Stimulated activated naive CD8-positive, alpha-beta T cell treated with anti-CD3 and anti-CD28 coated beads, Interleukin-15, amount 100 ng/mL, for 72 hours (primary cell): ENCODE data around the gene OR10A5.
"Not testable (repeated sequence)": the region's sequence is repeated elsewhere in the genome, so short reads cannot be mapped to it uniquely, and the experiment has no call there.

Experiments used
- ATAC-seq: fragments of 150-1000 bp; cut with Tn5 transposase; 2 replicates; pipeline ENCODE4 v1.10.0; 2021; ENCODE audit warnings: mild to moderate bottlenecking, moderate library complexity
- DNase-seq, 2 donors: peaks; one replicate each; pipeline ENCODE4 v3.0.0; 2021 to 2022
- H3K27ac Mint-ChIP-seq, 2 donors: one replicate each; pipeline ENCODE4 v1.8.0; 2022; ENCODE audit warnings: mild to moderate bottlenecking in 2 of 2, mixed read lengths in 2 of 2, moderate library complexity in 2 of 2
- H3K27me3 Mint-ChIP-seq: one replicate; pipeline ENCODE4 v1.8.0; 2022; ENCODE audit warnings: mixed read lengths
- H3K4me1 Mint-ChIP-seq: one replicate; pipeline ENCODE4 v1.8.0; 2022; ENCODE audit warnings: mild to moderate bottlenecking, mixed read lengths
- H3K4me3 Mint-ChIP-seq, 2 donors: one replicate each; pipeline ENCODE4 v1.8.0; 2022; ENCODE audit warnings: mild to moderate bottlenecking in 2 of 2, mixed read lengths in 2 of 2, moderate library complexity in 1 of 2
- H3K9me3 Mint-ChIP-seq, 2 donors: one replicate each; pipeline ENCODE4 v1.8.0; 2022; ENCODE audit warnings: mixed read lengths in 2 of 2

Gene OR10A5

DNA sequence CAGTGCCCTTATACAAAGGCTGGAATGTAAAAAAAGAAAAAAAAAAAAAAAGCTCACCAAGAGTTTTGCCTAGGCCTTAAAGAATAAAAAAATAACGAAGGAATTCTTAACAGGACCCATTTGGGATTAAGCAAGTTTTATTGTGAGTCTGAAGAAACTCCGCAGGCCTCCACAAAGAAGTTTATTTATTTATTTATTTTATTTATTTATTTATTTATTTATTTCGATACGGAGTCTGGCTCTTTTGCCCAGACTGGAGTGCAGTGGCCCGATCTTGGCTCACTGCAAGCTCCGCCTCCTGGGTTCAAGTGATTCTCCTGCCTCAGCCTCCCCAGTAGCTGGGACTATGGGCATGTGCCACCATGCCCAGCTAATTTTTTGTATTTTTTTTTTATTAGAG lies 9.3 kb downstream of the OR10A5 start:
- H3K4me3 Mint-ChIP-seq, ATAC-seq, H3K4me1 Mint-ChIP-seq, DNase-seq, H3K27ac Mint-ChIP-seq: not testable (repeated sequence)
- Mint-ChIP-seq H3K9me3 (peaks cover 22 to 33% of the 10 kb centered on the region in 2 donors), H3K27me3 (peaks cover 11% of the 10 kb centered on the region)

DNA sequence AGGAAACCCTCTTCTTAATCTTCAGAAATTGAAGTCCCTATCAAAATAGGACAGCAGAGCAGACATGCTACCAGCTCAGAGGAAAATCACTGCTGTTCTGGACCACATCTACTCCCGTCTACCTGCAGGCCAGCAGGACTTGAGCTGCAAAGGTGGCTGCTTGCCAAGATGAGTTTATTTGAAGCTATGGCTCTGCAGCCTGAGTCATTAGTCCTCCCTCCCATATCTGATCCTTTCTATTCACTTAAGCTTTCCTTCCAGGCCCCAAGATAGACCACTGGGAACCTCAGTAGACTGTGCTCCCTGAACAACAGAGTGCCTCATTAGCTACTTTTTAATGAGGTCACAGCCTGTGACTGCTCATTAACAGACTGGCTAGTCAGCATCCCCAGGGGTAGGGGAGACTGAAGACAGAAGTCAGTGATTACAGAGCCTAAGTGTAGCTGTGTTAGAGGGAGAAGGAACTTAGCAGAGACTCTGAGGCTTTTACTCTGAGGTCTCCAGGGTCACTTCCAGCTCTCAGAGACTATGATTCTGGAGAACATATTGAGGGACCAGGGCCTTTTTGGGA lies 10.6 kb downstream of the OR10A5 start:
- no peak overlapping the region for H3K27ac Mint-ChIP-seq
- peaks cover 8% of the 10 kb centered on the region for H3K4me1 Mint-ChIP-seq
- DNase-seq (no peak), ATAC-seq (no peak)
- no peak overlapping the region for H3K4me3 Mint-ChIP-seq
- H3K9me3 Mint-ChIP-seq: peaks cover 21 to 30% of the 10 kb centered on the region in 2 donors
- H3K27me3 Mint-ChIP-seq: peaks cover 11% of the 10 kb centered on the region

DNA sequence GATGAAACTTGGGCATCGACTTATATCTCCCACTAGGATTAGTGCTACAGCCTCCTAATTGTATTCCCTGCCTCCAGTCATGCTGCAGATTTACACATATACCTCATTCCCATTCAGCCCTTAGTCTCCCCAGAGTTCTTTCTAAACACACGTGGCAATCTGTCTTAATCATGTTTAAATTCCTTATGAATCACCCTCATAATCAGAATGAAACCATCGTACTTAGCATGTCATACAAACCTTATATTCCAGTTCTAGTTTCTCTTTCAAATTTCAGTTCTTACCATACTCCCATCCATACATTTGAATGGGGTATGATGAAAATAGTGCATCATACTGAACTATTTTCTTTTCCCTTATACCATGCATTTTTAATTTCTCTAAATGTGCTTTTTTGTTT lies 11.4 kb downstream of the OR10A5 start:
- H3K27ac Mint-ChIP-seq: no peak overlapping the region
- H3K9me3 Mint-ChIP-seq: peaks cover 15 to 23% of the 10 kb centered on the region in 2 donors
- no peak overlapping the region for H3K4me3 Mint-ChIP-seq
- peak; percentile 87 for ATAC-seq
- peaks cover 8% of the 10 kb centered on the region for H3K4me1 Mint-ChIP-seq
- peaks cover 11% of the 10 kb centered on the region for H3K27me3 Mint-ChIP-seq
- no peak for DNase-seq

DNA sequence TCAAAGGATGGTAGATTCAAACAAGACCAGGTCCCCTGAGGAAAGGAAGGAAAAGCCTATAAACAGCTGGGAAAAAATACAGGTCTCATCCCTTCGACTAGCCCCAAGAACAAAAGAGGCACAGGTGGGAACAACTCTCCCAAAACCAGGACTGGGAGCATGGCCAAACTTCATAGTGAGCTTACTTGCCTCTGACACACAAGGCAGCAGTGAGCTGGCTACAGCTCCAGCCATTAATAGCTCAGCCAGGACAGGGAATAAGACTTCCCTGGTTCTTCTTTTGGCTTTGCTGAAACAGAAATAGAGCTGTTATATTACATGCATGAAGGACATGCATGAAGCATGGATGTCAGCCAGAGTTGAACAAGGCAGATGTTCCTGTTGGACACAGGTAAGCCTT lies 17.5 kb downstream of the OR10A5 start, which contains the start of gene OR10A2:
OR10A2 (plus strand) TSS at position 97 of the 400 bp plus-strand sequence. CDS start 6,698 bp downstream, outside the sequence.
- ATAC-seq: no peak

DNA sequence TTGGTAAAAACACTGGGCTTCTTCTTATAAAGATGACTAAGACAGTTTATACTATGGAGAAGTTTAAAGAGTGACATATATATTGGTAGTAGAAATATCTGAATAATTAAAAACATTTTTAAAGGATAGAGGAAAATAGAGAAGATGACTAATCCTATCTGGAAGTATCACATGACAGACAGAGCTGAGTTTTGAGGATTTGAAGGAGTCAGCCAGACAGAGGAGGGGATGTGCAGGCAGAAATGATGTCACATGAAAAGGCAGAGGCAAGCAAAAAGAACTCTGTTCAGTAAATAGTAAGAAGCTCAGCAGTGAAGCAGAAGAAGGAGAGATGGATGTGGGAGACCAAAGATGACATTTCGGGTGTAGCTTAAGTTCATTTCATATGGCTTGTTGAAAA lies 19.0 kb downstream of the OR10A5 start:
- no peak for ATAC-seq
- Mint-ChIP-seq H3K4me3 (no peak overlapping the region), H3K9me3 (peaks cover 4 to 5% of the 10 kb centered on the region in 2 donors), H3K27me3 (peaks cover 2% of the 10 kb centered on the region), H3K4me1 (no peaks in the 10 kb centered on the region), H3K27ac (peak overlapping the region in 1 of 2 donors; percentile 28)
- DNase-seq: no peak

More for the DNA sequence above, 17.5 kb downstream of the OR10A5 start, which contains the start of gene OR10A2:
- no peak for DNase-seq
- Mint-ChIP-seq H3K4me1 (no peaks in the 10 kb centered on the region), H3K27ac (no peak within 1 kb of the TSS), H3K9me3 (peaks cover 4 to 7% of the 10 kb centered on the region in 2 donors), H3K27me3 (peaks cover 11% of the 10 kb centered on the region), H3K4me3 (no peak within 1 kb of the TSS)

DNA sequence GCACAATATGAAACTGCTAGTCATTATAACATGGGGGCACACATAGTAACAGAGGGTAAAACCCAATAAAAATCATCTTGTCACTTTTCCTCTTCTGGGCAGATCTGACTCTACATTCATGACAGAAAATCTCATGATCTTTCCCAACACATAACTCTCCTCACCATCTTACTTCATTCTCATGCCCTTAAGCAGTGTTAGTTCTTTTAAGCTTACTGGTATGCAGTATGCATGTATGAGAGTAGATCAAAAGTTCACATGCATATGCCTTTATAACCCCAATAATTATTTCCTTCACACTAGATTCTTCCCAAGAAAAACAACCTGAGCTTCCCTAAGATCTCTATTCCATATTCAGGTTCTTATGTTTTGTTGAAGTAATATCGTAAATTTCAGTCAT lies 25.8 kb downstream of the OR10A5 start:
- H3K27ac Mint-ChIP-seq: no peak overlapping the region
- H3K27me3 Mint-ChIP-seq: peaks cover 27% of the 10 kb centered on the region
- H3K9me3 Mint-ChIP-seq: no peaks in the 10 kb centered on the region
- DNase-seq: no peak
- H3K4me1 Mint-ChIP-seq: no peaks in the 10 kb centered on the region
- ATAC-seq: no peak
- no peak overlapping the region for H3K4me3 Mint-ChIP-seq

DNA sequence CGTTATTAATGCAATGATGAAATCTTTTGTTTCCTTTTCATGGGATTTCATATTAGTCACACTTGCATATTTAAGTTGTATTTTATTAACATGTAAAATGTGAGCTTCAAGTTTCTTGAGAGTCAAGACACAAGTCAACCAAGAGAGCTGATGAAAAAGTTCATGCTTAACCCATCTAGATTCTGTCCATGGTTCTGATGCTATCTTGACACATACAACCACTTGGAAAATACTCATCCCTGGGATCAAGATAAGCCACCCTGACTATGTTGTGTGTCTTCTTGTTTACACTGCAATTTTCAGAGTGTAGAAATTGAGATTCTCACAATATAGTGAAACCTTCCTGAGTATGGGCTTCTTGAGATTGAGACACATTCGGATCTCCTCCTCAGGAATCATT lies 30.3 kb downstream of the OR10A5 start:
- no peak overlapping the region for H3K4me3 Mint-ChIP-seq
- no peak for ATAC-seq
- H3K27me3 Mint-ChIP-seq: peaks cover 25% of the 10 kb centered on the region
- peaks cover 0 to 5% of the 10 kb centered on the region in 2 donors for H3K9me3 Mint-ChIP-seq
- H3K27ac Mint-ChIP-seq: no peak overlapping the region
- no peaks in the 10 kb centered on the region for H3K4me1 Mint-ChIP-seq
- DNase-seq: no peak

DNA sequence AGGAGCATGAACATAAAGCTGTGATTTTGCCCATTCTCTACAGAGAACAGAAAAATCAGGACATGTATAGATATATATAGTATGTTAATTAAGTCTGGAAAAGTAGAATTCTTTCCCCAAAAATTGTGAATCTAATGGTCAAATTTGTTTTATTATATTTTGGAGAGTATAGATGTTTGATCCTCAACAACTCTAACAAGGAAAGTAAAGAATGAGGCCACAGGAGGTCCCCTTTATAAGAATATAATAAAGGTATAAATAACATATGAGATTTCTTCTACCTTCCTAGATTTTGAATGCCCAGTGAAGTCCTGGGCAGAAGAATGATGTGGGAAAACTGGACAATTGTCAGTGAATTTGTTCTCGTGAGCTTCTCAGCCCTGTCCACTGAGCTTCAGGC lies 30.8 kb downstream of the OR10A5 start, which contains the start of gene OR10A4:
OR10A4 (plus strand) TSS at position 301 of the 400 bp plus-strand sequence; CDS start at position 324, 23 bp downstream.
- no peak within 1 kb of the TSS for H3K27ac Mint-ChIP-seq
- H3K27me3 Mint-ChIP-seq: peaks cover 21% of the 10 kb centered on the region
- no peak for DNase-seq
- no peaks in the 10 kb centered on the region for H3K4me1 Mint-ChIP-seq
- peaks cover 0 to 5% of the 10 kb centered on the region in 2 donors for H3K9me3 Mint-ChIP-seq
- ATAC-seq: no peak
- H3K4me3 Mint-ChIP-seq: no peak within 1 kb of the TSS

DNA sequence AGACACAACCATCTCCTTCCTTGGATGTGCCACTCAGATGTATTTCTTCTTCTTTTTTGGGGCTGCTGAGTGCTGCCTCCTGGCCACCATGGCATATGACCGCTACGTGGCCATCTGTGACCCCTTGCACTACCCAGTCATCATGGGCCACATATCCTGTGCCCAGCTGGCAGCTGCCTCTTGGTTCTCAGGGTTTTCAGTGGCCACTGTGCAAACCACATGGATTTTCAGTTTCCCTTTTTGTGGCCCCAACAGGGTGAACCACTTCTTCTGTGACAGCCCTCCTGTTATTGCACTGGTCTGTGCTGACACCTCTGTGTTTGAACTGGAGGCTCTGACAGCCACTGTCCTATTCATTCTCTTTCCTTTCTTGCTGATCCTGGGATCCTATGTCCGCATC lies 31.4 kb downstream of the OR10A5 start:
- ATAC-seq (no peak), DNase-seq (no peak)
- Mint-ChIP-seq H3K4me3 (no peak overlapping the region), H3K27me3 (peaks cover 17% of the 10 kb centered on the region), H3K27ac (no peak overlapping the region), H3K9me3 (peaks cover 0 to 5% of the 10 kb centered on the region in 2 donors), H3K4me1 (no peaks in the 10 kb centered on the region)

DNA sequence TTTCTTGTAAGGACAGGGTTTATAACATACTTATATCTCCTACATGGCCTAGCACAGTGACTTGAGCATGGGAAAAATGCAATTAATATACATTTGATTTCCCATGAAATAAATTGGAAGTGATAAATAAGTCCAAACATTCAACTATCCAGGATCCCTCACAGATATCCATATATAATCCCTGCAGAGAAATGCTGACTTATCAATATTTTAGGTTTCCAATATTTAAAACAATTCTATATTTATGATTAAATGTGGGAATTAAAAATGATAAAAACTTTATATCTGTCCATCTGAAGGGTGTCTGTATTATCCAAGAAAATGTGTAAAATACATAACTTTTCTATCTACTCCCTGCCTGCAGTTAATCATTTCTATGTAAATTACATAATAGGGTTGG lies 37.3 kb downstream of the OR10A5 start:
- Mint-ChIP-seq H3K27me3 (peaks cover 37% of the 10 kb centered on the region), H3K27ac (no peak overlapping the region), H3K9me3 (no peaks in the 10 kb centered on the region), H3K4me1 (no peaks in the 10 kb centered on the region), H3K4me3 (no peak overlapping the region)
- DNase-seq: no peak
- no peak for ATAC-seq

DNA sequence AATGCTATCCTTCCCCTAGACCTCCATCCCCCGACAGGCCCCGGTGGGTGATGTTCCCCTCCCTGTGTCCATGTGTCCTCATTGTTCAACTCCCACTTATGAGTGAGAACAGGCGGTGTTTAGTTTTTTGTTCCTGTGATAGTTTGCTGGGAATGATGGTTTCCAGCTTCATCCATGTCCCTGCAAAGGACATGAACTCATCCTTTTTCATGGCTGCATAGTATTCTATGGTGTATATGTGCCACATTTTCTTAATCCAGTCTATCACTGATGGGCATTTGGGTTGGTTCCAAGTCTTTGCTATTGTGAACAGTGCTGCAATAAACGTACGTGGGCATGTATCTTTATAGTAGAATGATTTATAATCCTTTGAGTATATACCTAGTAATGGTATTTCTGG lies 42.2 kb downstream of the OR10A5 start:
- not testable (repeated sequence) for H3K4me1 Mint-ChIP-seq, H3K27ac Mint-ChIP-seq, ATAC-seq, H3K9me3 Mint-ChIP-seq, DNase-seq, H3K4me3 Mint-ChIP-seq
- H3K27me3 Mint-ChIP-seq: peaks cover 47% of the 10 kb centered on the region

DNA sequence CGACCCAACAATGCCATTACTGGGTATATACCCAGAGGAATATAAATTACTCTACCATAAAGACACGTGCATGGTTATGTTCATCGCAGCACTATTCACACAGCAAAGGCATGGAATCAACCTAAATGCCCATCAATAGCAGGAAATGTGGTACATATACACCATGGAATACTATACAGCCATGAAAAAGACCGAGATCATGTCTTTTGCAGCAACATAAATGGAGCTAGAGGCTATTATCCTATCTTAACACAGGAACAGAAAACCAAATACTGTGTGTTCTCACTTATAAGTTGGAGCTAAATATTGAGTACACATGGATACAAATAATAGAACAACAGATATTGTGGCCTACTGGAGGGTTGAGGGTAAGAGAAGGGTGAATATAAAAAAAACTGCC lies 43.3 kb downstream of the OR10A5 start:
- Mint-ChIP-seq H3K27ac (no peak overlapping the region), H3K4me3 (no peak overlapping the region), H3K9me3 (no peaks in the 10 kb centered on the region), H3K27me3 (peaks cover 38% of the 10 kb centered on the region), H3K4me1 (no peaks in the 10 kb centered on the region)
- ATAC-seq (no peak), DNase-seq (no peak)

DNA sequence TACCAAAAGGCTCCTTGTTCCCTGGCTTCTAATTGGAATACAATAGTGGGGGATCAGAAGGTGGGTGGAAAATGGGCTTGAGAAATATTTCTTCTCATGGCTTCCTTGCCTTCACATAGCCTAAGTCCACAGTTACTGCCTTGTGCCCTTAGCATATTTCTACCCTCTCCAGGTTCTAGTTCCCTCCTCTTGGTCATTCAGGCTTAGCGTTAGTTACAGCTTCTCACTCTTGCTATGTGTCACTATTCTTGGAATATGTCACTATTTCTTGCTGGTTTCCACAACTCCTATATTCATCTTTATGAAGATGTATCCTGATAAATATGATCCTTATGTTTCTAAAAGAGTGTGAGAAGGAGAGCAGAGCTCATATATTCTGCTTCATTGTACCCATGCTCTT lies 44.4 kb downstream of the OR10A5 start:
- H3K9me3 Mint-ChIP-seq: no peaks in the 10 kb centered on the region
- ATAC-seq (no peak), DNase-seq (no peak)
- H3K27me3 Mint-ChIP-seq: peaks cover 36% of the 10 kb centered on the region
- H3K4me1 Mint-ChIP-seq: no peaks in the 10 kb centered on the region
- no peak overlapping the region for H3K27ac Mint-ChIP-seq
- no peak overlapping the region for H3K4me3 Mint-ChIP-seq

DNA sequence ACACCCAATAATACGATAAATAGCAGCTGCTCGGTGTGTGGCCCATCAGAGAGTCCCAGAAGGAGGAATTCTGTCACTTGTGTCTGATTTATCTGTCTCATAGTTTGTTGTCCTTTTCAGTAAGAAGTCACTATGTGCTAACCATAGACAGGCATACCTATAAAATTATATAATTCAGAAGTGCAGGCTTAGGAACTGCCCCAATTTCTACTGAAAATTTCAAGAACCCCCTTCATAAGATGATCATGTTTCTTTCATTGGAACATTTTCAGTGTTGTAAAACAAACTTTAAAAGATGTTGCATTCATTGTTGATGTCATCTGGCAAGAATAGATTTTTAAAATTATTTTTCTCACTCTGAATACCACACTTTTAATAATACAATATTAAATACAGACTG lies 46.9 kb downstream of the OR10A5 start, which contains the start of gene OR2D2:
OR2D2 (minus strand) TSS at position 101 of the 400 bp plus-strand sequence; CDS start at position 101, 0 bp downstream.
- peaks cover 38% of the 10 kb centered on the region for H3K27me3 Mint-ChIP-seq
- no peak for DNase-seq
- ATAC-seq: no peak

DNA sequence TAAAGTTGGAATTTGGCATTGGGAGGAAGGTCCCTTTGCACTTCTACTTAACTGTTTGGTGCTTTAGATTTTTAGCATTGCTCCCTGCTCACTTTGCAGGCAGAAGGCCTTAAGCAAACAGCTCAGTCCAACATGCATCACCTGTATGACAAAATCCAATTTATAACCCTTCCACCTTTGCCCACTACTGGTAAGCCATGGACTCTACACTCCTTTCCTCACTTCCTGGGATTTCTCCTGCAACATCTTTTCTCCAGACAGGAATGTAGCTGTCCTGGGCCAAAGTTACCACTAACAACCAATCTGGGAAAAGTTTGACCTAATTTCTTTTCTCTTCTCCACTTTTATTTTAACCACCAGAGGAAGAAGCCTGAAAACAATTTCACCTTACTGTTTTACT lies 48.6 kb downstream of the OR10A5 start:
- Mint-ChIP-seq H3K4me3 (no peak overlapping the region), H3K27ac (no peak overlapping the region), H3K9me3 (no peaks in the 10 kb centered on the region), H3K4me1 (no peaks in the 10 kb centered on the region), H3K27me3 (peaks cover 46% of the 10 kb centered on the region)
- ATAC-seq (no peak), DNase-seq (no peak)

More for the DNA sequence above, 46.9 kb downstream of the OR10A5 start, which contains the start of gene OR2D2:
- Mint-ChIP-seq H3K4me1 (no peaks in the 10 kb centered on the region), H3K4me3 (no peak within 1 kb of the TSS), H3K9me3 (no peaks in the 10 kb centered on the region), H3K27ac (no peak within 1 kb of the TSS)

DNA sequence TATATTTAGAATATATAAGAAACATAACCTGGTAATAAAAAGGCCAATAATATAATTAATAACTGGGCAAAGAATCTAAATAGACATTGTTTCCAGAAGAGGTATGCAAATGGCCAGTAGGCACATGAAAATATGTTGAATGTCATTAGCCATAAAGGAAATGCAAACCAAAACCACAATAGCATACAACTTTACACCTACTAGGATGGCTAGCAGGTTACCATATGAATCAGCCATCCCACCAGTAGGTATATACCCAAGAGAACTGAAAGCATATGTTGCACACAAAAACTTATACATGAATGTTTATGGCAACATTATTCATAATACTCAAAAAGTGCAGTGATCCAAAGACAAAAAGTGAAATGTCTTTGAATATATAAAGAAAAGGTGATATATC lies 49.5 kb downstream of the OR10A5 start:
- H3K9me3 Mint-ChIP-seq: no peaks in the 10 kb centered on the region
- no peak overlapping the region for H3K4me3 Mint-ChIP-seq
- H3K27me3 Mint-ChIP-seq: peaks cover 47% of the 10 kb centered on the region
- DNase-seq: no peak
- no peak overlapping the region for H3K27ac Mint-ChIP-seq
- no peaks in the 10 kb centered on the region for H3K4me1 Mint-ChIP-seq
- ATAC-seq: peak; percentile 95
